H9 (cell line): Measurements from ENCODE around the gene WDR88. TPM values are rescaled to one million over a fixed set of nuclear protein-coding genes. Genes with fewer than 3 reads are reported as not detected.

Source experiments
- DNase-seq: peaks from one replicate; pipeline ENCODE4 v3.0.0-alpha.2; 2017
- H2AFZ ChIP-seq: one replicate; pipeline ENCODE4 v1.6.1; 2013; ENCODE audit warnings: mild to moderate bottlenecking, low read length, control low read depth, moderate library complexity
- H2AK5ac ChIP-seq: 2 replicates; pipeline ENCODE4 v1.6.1; 2013; ENCODE audit warnings: low read length, control low read depth, mixed read lengths; ENCODE audit not compliant: insufficient read length
- H2BK120ac ChIP-seq: one replicate; pipeline ENCODE4 v1.6.1; 2013; ENCODE audit warnings: low read depth, mild to moderate bottlenecking, low read length, control low read depth, inconsistent platforms; ENCODE audit not compliant: poor library complexity, severe bottlenecking
- H2BK12ac ChIP-seq: 2 replicates; pipeline ENCODE4 v1.6.1; 2013; ENCODE audit warnings: low read length, control low read depth, mixed read lengths, low read depth; ENCODE audit not compliant: insufficient read length
- H2BK15ac ChIP-seq: 2 replicates; pipeline ENCODE4 v1.6.1; 2013; ENCODE audit warnings: low read depth, low read length, control low read depth
- H2BK20ac ChIP-seq: one replicate; pipeline ENCODE4 v1.6.1; 2013; ENCODE audit warnings: low read depth, mild to moderate bottlenecking, low read length, control low read depth, inconsistent platforms; ENCODE audit not compliant: poor library complexity, severe bottlenecking
- H2BK5ac ChIP-seq: 2 replicates; pipeline ENCODE4 v1.6.1; 2013; ENCODE audit warnings: low read length, control low read depth, mixed read lengths; ENCODE audit not compliant: insufficient read length
- H3K14ac ChIP-seq: 2 replicates; pipeline ENCODE4 v1.6.1; 2013; ENCODE audit warnings: low read length, control low read depth; ENCODE audit not compliant: insufficient read depth
- H3K18ac ChIP-seq: 2 replicates; pipeline ENCODE4 v1.6.1; 2013; ENCODE audit warnings: low read depth, mild to moderate bottlenecking, mixed read lengths, low read length, control low read depth; ENCODE audit not compliant: insufficient read length
- H3K23ac ChIP-seq: 2 replicates; pipeline ENCODE4 v1.6.1; 2013; ENCODE audit warnings: low read length, control low read depth, mixed read lengths, low read depth; ENCODE audit not compliant: insufficient read length
- H3K23me2 ChIP-seq: 2 replicates; pipeline ENCODE4 v1.6.1; 2013; ENCODE audit warnings: low read depth, mild to moderate bottlenecking, mixed read lengths, low read length, control low read depth; ENCODE audit not compliant: insufficient read length, poor library complexity, severe bottlenecking
- H3K27ac ChIP-seq: 2 replicates; pipeline ENCODE4 v1.5.1; 2013; ENCODE audit warnings: low read length, control low read depth, mixed read lengths, low read depth; ENCODE audit not compliant: insufficient read length
- H3K27me3 ChIP-seq: 2 replicates; pipeline ENCODE4 v1.6.1; 2013; ENCODE audit warnings: low read length, control low read depth, inconsistent platforms; ENCODE audit not compliant: insufficient read depth
- H3K4ac ChIP-seq: 2 replicates; pipeline ENCODE4 v1.6.1; 2013; ENCODE audit warnings: low read depth, mild to moderate bottlenecking, control low read depth, inconsistent platforms, low read length, moderate library complexity
- H3K4me1 ChIP-seq: 2 replicates; pipeline ENCODE4 v1.6.1; 2013; ENCODE audit warnings: low read length, control low read depth, inconsistent platforms; ENCODE audit not compliant: insufficient read depth
- H3K4me2 ChIP-seq: 2 replicates; pipeline ENCODE4 v1.6.1; 2013; ENCODE audit warnings: low read length, control low read depth, mixed read lengths; ENCODE audit not compliant: insufficient read length, insufficient read depth
- H3K56ac ChIP-seq: 2 replicates; pipeline ENCODE4 v1.6.1; 2013; ENCODE audit warnings: low read depth, mild to moderate bottlenecking, mixed read lengths, low read length, control low read depth; ENCODE audit not compliant: insufficient read length
- H3K79me1 ChIP-seq: 2 replicates; pipeline ENCODE4 v1.6.1; 2013; ENCODE audit warnings: low read depth, mild to moderate bottlenecking, moderate library complexity, low read length, control low read depth, inconsistent platforms; ENCODE audit not compliant: insufficient read depth, poor library complexity, severe bottlenecking
- H3K79me2 ChIP-seq: 2 replicates; pipeline ENCODE4 v1.6.1; 2013; ENCODE audit warnings: low read length, control low read depth, inconsistent platforms; ENCODE audit not compliant: insufficient read depth
- H3K9ac ChIP-seq: 2 replicates; pipeline ENCODE4 v1.6.1; 2013; ENCODE audit warnings: low read length, control low read depth, mixed read lengths; ENCODE audit not compliant: insufficient read length; ENCODE audit errors: extremely low read depth
- H3K9me3 ChIP-seq: one replicate; pipeline ENCODE4 v1.6.1; 2013; ENCODE audit warnings: low read depth, low read length, inconsistent platforms; ENCODE audit not compliant: control insufficient read depth
- H3T11ph ChIP-seq: one replicate; pipeline ENCODE4 v1.6.1; 2013; ENCODE audit warnings: mild to moderate bottlenecking, low read length, control low read depth, inconsistent platforms
- H4K20me1 ChIP-seq: one replicate; pipeline ENCODE4 v1.6.1; 2013; ENCODE audit not compliant: control insufficient read depth, insufficient read length, insufficient read depth
- H4K5ac ChIP-seq: 2 replicates; pipeline ENCODE4 v1.6.1; 2013; ENCODE audit warnings: low read depth, mild to moderate bottlenecking, mixed read lengths, low read length, control low read depth; ENCODE audit not compliant: insufficient read length
- H4K8ac ChIP-seq: replicated peaks from 2 replicates; pipeline ENCODE4 v1.6.1; 2013; ENCODE audit warnings: low read length, control low read depth, mixed read lengths, low read depth; ENCODE audit not compliant: insufficient read length
- H4K91ac ChIP-seq: 2 replicates; pipeline ENCODE4 v1.6.1; 2013; ENCODE audit warnings: low read depth, mild to moderate bottlenecking, moderate library complexity, mixed read lengths, low read length, control low read depth; ENCODE audit not compliant: insufficient read length
- H3K27ac Mint-ChIP-seq, 3 experiments: 2 replicates in 2 of 3; 3 replicates in 1 of 3; pipeline ENCODE4 v1.8.0; 2020 to 2021; ENCODE audit warnings: mixed read lengths in 3 of 3, mild to moderate bottlenecking in 1 of 3, moderate library complexity in 1 of 3
- H3K27me3 Mint-ChIP-seq: 2 replicates; pipeline ENCODE4 v1.8.0; 2021; ENCODE audit warnings: low read depth, mild to moderate bottlenecking, moderate library complexity, mixed read lengths
- H3K36me3 Mint-ChIP-seq, 3 experiments: 2 replicates in 2 of 3; 3 replicates in 1 of 3; pipeline ENCODE4 v1.8.0; 2020 to 2021; ENCODE audit warnings: low read depth in 3 of 3, mixed read lengths in 3 of 3; ENCODE audit not compliant: insufficient read depth in 1 of 3
- H3K4me1 Mint-ChIP-seq, 2 experiments: 2 replicates each; pipeline ENCODE4 v1.8.0; 2020; ENCODE audit warnings: mixed read lengths in 2 of 2
- H3K4me3 Mint-ChIP-seq, 2 experiments: 2 replicates in 1 of 2; 3 replicates in 1 of 2; pipeline ENCODE4 v1.8.0; 2020 to 2021; ENCODE audit warnings: mild to moderate bottlenecking in 2 of 2, mixed read lengths in 2 of 2, moderate library complexity in 1 of 2
- H3K9me3 Mint-ChIP-seq, 2 experiments: 2 replicates in 1 of 2; 3 replicates in 1 of 2; pipeline ENCODE4 v1.8.0; 2020; ENCODE audit warnings: mild to moderate bottlenecking in 2 of 2, mixed read lengths in 2 of 2, moderate library complexity in 1 of 2
- WGBS: extraction: QIAGEN DNeasy Blood & Tissue Kit; methylation state at CpG from one replicate; pipeline ENCODE4 v1.1.7; 2013; ENCODE audit warnings: missing lambda C conversion rate, low lambda C conversion rate, mixed read lengths; ENCODE audit not compliant: insufficient read length; ENCODE audit errors: extremely low coverage; 5-methylcytosine and 5-hydroxymethylcytosine counted together
- total RNA-seq: library from RNA; stranded (reverse); gene quantifications from 2 replicates; pipeline ENCODE4 v1.2.1, GENCODE V29; 2021
- TF ChIP-seq, protein P1 (sequence below): fragments of 200-600 bp; sonication (generic); conservative IDR thresholded peaks from 3 replicates; pipeline ENCODE4 v1.8.0; 2021; ENCODE audit warnings: antibody characterized with exemption, mild to moderate bottlenecking

WDR88 gene
- total RNA-seq, 1 experiment from 2014 or later: not detected

- Histone ChIP-seq H2AFZ (no peak overlapping the region), H2BK15ac (no peak overlapping the region), H2BK20ac (no peak overlapping the region), H3K9ac (no peak overlapping the region), H2BK120ac (no peak overlapping the region), H3K27ac (no peak overlapping the region), H4K20me1 (no peaks in the 10 kb centered on the region), H2BK12ac (no peak overlapping the region), H3K27me3 (no peaks in the 10 kb centered on the region), H2AK5ac (no peak overlapping the region), H3K9me3 (no peaks in the 10 kb centered on the region), H3K79me1 (no peaks in the 10 kb centered on the region), H3K79me2 (no peaks in the 10 kb centered on the region), H3K18ac (no peak overlapping the region), H3K23ac (no peak overlapping the region), H3K56ac (no peak overlapping the region), H3K4ac (no peak overlapping the region), H3K14ac (no peak overlapping the region), H2BK5ac (no peak overlapping the region), H4K91ac (no peak overlapping the region), H3T11ph (no peak overlapping the region), H3K23me2 (no peaks in the 10 kb centered on the region), H3K4me2 (no peak overlapping the region), H4K8ac (no peak overlapping the region), H3K4me1 (no peaks in the 10 kb centered on the region), H4K5ac (no peak overlapping the region)
- DNase-seq: no peak
- H3K27me3 Mint-ChIP-seq: no peaks in the 10 kb centered on the region; the same call in 1 of the 2 replicates
- H3K36me3 Mint-ChIP-seq: 0 out of 7 replicates have a peak, but pooled peaks cover 0 to 2% (median 0%) of the 10 kb centered on the region in 3 experiments
- TF ChIP-seq, protein P1, sequence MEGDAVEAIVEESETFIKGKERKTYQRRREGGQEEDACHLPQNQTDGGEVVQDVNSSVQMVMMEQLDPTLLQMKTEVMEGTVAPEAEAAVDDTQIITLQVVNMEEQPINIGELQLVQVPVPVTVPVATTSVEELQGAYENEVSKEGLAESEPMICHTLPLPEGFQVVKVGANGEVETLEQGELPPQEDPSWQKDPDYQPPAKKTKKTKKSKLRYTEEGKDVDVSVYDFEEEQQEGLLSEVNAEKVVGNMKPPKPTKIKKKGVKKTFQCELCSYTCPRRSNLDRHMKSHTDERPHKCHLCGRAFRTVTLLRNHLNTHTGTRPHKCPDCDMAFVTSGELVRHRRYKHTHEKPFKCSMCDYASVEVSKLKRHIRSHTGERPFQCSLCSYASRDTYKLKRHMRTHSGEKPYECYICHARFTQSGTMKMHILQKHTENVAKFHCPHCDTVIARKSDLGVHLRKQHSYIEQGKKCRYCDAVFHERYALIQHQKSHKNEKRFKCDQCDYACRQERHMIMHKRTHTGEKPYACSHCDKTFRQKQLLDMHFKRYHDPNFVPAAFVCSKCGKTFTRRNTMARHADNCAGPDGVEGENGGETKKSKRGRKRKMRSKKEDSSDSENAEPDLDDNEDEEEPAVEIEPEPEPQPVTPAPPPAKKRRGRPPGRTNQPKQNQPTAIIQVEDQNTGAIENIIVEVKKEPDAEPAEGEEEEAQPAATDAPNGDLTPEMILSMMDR: no peak
- H3K9me3 Mint-ChIP-seq: peaks cover 2 to 3% of the 10 kb centered on the region in 2 experiments; a peak in 3 of 5 replicates
- H3K27ac Mint-ChIP-seq: no peak overlapping the region
- H3K4me1 Mint-ChIP-seq: no peaks in the 10 kb centered on the region
- no CpG with 5 or more reads among the region's 3 CpGs for WGBS
- no peak overlapping the region; a peak in 1 of 5 replicates for H3K4me3 Mint-ChIP-seq
Observed at GRCh38 chr19:33157906-33158305, 26.0 kb downstream of the WDR88 start.
